HepG2 (cell line): Measurements from ENCODE around the gene IGHMBP2. TPM values are rescaled to one million over a fixed set of nuclear protein-coding genes. Genes with fewer than 3 reads are reported as not detected.

Experiments
- ATAC-seq: fragments of 200-7000 bp; cut with Tn5 transposase; 3 replicates; pipeline ENCODE4 v1.9.1; 2020; ENCODE audit warnings: mild to moderate bottlenecking, moderate library complexity
- BruUV-seq: library from RNA; stranded (reverse); fragments of 400-500 nt; replicated peaks from 2 replicates; lab custom pipeline; 2021; lab: Mats Ljungman, UMichigan
- CTCF ChIA-PET: fragments of 300-600 bp; formaldehyde crosslinking; extraction: SDS; loops from one replicate; lab custom pipeline; 2021; ENCODE audit warnings: low total read pairs, inconsistent platforms, low intra/inter-chr PET ratio; lab: Yijun Ruan, JAX
- POLR2A ChIA-PET: fragments of 350-600 bp; sonication (Branson Sonifier 250); formaldehyde crosslinking; loops from one replicate; lab custom pipeline; 2020; ENCODE audit warnings: antibody characterized with exemption, inconsistent platforms; lab: Yijun Ruan, JAX
- DNase-seq: peaks from one replicate; pipeline ENCODE4 v3.0.0-alpha.2; 2015; ENCODE audit warnings: low spot score
- FAIRE-seq: peaks from 3 replicates; lab custom pipeline; 2011; peaks lifted over from hg19 to GRCh38; lab: Jason Lieb, UNC
- H2AFZ ChIP-seq: one replicate; pipeline ENCODE4 v1.6.1; 2011; ENCODE audit warnings: low read length, inconsistent platforms
- H3K27ac ChIP-seq: fragments of 300-600 bp; 3 replicates; pipeline ENCODE4 v1.8.0; 2011; ENCODE audit warnings: mixed run types, mild to moderate bottlenecking, mixed read lengths, low read length, inconsistent platforms; ENCODE audit not compliant: insufficient read depth; ENCODE audit errors: extremely low read length
- H3K27me3 ChIP-seq, 2 experiments: fragments of 200-600 bp in 1 of 2; 2 replicates in 1 of 2; 3 replicates in 1 of 2; pipeline versions ENCODE4 v1.6.0 to v1.8.0; 2011; ENCODE audit warnings: low read length in 2 of 2, mild to moderate bottlenecking in 2 of 2, moderate library complexity in 2 of 2, inconsistent platforms in 1 of 2; ENCODE audit not compliant: insufficient read depth in 2 of 2, control insufficient read depth in 1 of 2
- H3K36me3 ChIP-seq, 2 experiments: fragments of 200-600 bp in 1 of 2; replicated peaks in 1 of 2; 2 replicates in 1 of 2; 3 replicates in 1 of 2; pipeline versions ENCODE4 v1.5.1 to v1.8.0; 2011; ENCODE audit warnings: low read length in 2 of 2, inconsistent platforms in 1 of 2; ENCODE audit not compliant: insufficient read depth in 2 of 2, control insufficient read depth in 1 of 2
- H3K4me1 ChIP-seq: 2 replicates; pipeline ENCODE4 v1.5.1; 2012; ENCODE audit warnings: low read length, inconsistent platforms; ENCODE audit not compliant: insufficient read depth
- H3K4me2 ChIP-seq: 2 replicates; pipeline ENCODE4 v1.6.0; 2011; ENCODE audit warnings: low read depth, low read length, inconsistent platforms
- H3K4me3 ChIP-seq, 3 experiments: fragments of 200-600 bp in 1 of 3; sonication (generic), shearing (Covaris generic) in 1 of 3; replicated peaks in 1 of 3; 2 replicates each; pipeline ENCODE4 v1.5.1; 2011 to 2016; ENCODE audit warnings: low read length in 3 of 3, inconsistent platforms in 2 of 3, low read depth in 2 of 3, mild to moderate bottlenecking in 2 of 3, control low read depth in 1 of 3, mixed read lengths in 1 of 3; ENCODE audit not compliant: insufficient read depth in 1 of 3
- H3K79me2 ChIP-seq: one replicate; pipeline ENCODE4 v1.6.1; 2011; ENCODE audit warnings: low read length, inconsistent platforms; ENCODE audit not compliant: insufficient read depth
- H3K9ac ChIP-seq: 2 replicates; pipeline ENCODE4 v1.6.0; 2011; ENCODE audit warnings: mild to moderate bottlenecking, low read depth, low read length, inconsistent platforms; ENCODE audit not compliant: insufficient read depth
- H3K9me3 ChIP-seq: 2 replicates; pipeline ENCODE4 v1.5.1; 2012; ENCODE audit warnings: mild to moderate bottlenecking, low read length
- H4K20me1 ChIP-seq: 2 replicates; pipeline ENCODE4 v1.6.0; 2011; ENCODE audit warnings: inconsistent platforms, mild to moderate bottlenecking, low read length, moderate library complexity; ENCODE audit not compliant: insufficient read depth
- FLYWCH1 ChIP-seq: sonication (generic); formaldehyde crosslinking; IDR thresholded peaks from 2 replicates; pipeline ENCODE4 v1.8.1; 2023; ENCODE audit warnings: mild to moderate bottlenecking, missing genetic modification reagents
- FOXA3 ChIP-seq: IDR thresholded peaks from 2 replicates; pipeline ENCODE4 v1.6.1; 2016; ENCODE audit warnings: missing genetic modification reagents, missing compliant biosample characterization
- NFAT5 ChIP-seq: sonication (generic); formaldehyde crosslinking; IDR thresholded peaks from 2 replicates; pipeline ENCODE4 v1.4.0; 2020; ENCODE audit warnings: missing genetic modification reagents
- SMAD1 ChIP-seq: sonication (generic); formaldehyde crosslinking; IDR thresholded peaks from 2 replicates; pipeline ENCODE4 v1.4.0; 2020; ENCODE audit warnings: missing genetic modification reagents, low read depth, mild to moderate bottlenecking, borderline replicate concordance
- TEAD3 ChIP-seq: optimal IDR thresholded peaks from 2 replicates; pipeline ENCODE3; 2016; ENCODE audit warnings: borderline replicate concordance
- ZNF180 ChIP-seq: sonication (generic); formaldehyde crosslinking; IDR thresholded peaks from 2 replicates; pipeline ENCODE4 v1.4.0; 2020; ENCODE audit warnings: low read depth, missing genetic modification reagents, borderline replicate concordance
- ZNF503 ChIP-seq: sonication (generic); formaldehyde crosslinking; IDR thresholded peaks from 2 replicates; pipeline ENCODE4 v1.4.0; 2020; ENCODE audit warnings: missing genetic modification reagents
- WGBS: methylation state at CpG from one replicate; pipeline ENCODE4 v1.1.6; 2017; ENCODE audit warnings: low lambda C conversion rate; 5-methylcytosine and 5-hydroxymethylcytosine counted together
- in situ Hi-C: cut with HindIII; loops from 2 replicates; pipeline ENCODE4 v1.10.0; 2017; ENCODE audit warnings: low pct_unique_long_range_greater_than_20kb; ENCODE audit not compliant: extremely low pct_ligation_motif_present
- intact Hi-C: fragments of 100-400 bp; cut with micrococcal nuclease; formaldehyde crosslinking; loops from one replicate; pipeline ENCODE4 v1.10.0; 2022; ENCODE audit not compliant: unreplicated experiment
- polyA plus RNA-seq, 8 experiments: library from polyadenylated mRNA; depleted of rRNA in 3 of 8; stranded (reverse) in 7 of 8; unstranded in 1 of 8; fragments of >200 nt; fragmentation: Illumina TruSeq in 4 of 8; extraction: Trizol in 4 of 8; gene quantifications; 2 replicates each; pipeline versions ENCODE4 v1.2.1 to v1.2.3, GENCODE V29; 2011 to 2016; ENCODE audit warnings: low read depth in 4 of 8, missing spikeins in 1 of 8, mixed read lengths in 1 of 8; ENCODE audit not compliant: insufficient read depth in 1 of 8
- total RNA-seq, 5 experiments: library from RNA; depleted of rRNA; stranded (reverse); fragments of >200 nt; fragmentation: Illumina TruSeq; extraction: Trizol; gene quantifications; 2 replicates each; pipeline ENCODE4 v1.2.3, GENCODE V29; 2016; ENCODE audit warnings: low read depth in 1 of 5
- TF ChIP-seq, protein P1 (sequence below): sonication (generic); formaldehyde crosslinking; IDR thresholded peaks from 2 replicates; pipeline ENCODE4 v1.4.0; 2020; ENCODE audit warnings: missing genetic modification reagents, borderline replicate concordance
- TF ChIP-seq, protein P2 (sequence below): IDR thresholded peaks from 2 replicates; pipeline ENCODE4 v1.6.1; 2016; ENCODE audit warnings: mild to moderate bottlenecking, missing biosample characterization, missing genetic modification reagents

Gene IGHMBP2
- total and polyA plus RNA-seq, 2 of the 13 experiments (the other 11 are each of a cell fraction or from before 2014, with no cell fraction given) = 8.9 to 9.9 TPM

- TF ChIP-seq, protein P1, sequence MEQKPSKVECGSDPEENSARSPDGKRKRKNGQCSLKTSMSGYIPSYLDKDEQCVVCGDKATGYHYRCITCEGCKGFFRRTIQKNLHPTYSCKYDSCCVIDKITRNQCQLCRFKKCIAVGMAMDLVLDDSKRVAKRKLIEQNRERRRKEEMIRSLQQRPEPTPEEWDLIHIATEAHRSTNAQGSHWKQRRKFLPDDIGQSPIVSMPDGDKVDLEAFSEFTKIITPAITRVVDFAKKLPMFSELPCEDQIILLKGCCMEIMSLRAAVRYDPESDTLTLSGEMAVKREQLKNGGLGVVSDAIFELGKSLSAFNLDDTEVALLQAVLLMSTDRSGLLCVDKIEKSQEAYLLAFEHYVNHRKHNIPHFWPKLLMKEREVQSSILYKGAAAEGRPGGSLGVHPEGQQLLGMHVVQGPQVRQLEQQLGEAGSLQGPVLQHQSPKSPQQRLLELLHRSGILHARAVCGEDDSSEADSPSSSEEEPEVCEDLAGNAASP (CRISPR knock-in tag) = peak; percentile 22; the same call in 1 of the 2 replicates
- TF ChIP-seq FOXA3 (CRISPR knock-in tag) (peak; percentile 8; the same call in 1 of the 2 replicates), TEAD3 (CRISPR knock-in tag) (peak; percentile 37)
Observed at GRCh38 chr11:68878022-68878421, 25.7 kb upstream of the IGHMBP2 start (continued).

GRCh38 chr11:68880851-68881250 lies 22.8 kb upstream of the IGHMBP2 start:
- in situ Hi-C loops = loop anchor here (25.0 kb wide), 1 partner anchor 244 kb away; no protein-coding TSS in a partner anchor
- TF ChIP-seq SMAD1 (CRISPR knock-in tag) (no peak), NFAT5 (CRISPR knock-in tag) (no peak), FLYWCH1 (CRISPR knock-in tag) (no peak), ZNF503 (CRISPR knock-in tag) (no peak), ZNF180 (CRISPR knock-in tag) (no peak)
- TF ChIP-seq, protein P2, sequence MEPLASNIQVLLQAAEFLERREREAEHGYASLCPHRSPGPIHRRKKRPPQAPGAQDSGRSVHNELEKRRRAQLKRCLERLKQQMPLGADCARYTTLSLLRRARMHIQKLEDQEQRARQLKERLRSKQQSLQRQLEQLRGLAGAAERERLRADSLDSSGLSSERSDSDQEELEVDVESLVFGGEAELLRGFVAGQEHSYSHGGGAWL (CRISPR knock-in tag) = no peak
- TF ChIP-seq, all 625 proteins: peak for 0
- Histone ChIP-seq H3K4me2 (no peak overlapping the region), H3K36me3 (no peaks in the 10 kb centered on the region; a peak in 1 of 5 replicates), H3K4me1 (peaks cover 20% of the 10 kb centered on the region), H3K9me3 (no peaks in the 10 kb centered on the region), H2AFZ (no peak overlapping the region), H4K20me1 (no peaks in the 10 kb centered on the region), H3K9ac (no peak overlapping the region), H3K79me2 (no peaks in the 10 kb centered on the region), H3K27ac (no peak overlapping the region), H3K4me3 (no peak overlapping the region), H3K27me3 (no peaks in the 10 kb centered on the region)
- intact Hi-C loops = no loop called here
- no TSS peak for BruUV-seq
- WGBS = 100% methylated on average over 5 of the region's 5 CpGs
- FAIRE-seq = no peak
- CTCF ChIA-PET = no interaction called here
- no peak for DNase-seq
- no peak for ATAC-seq
- POLR2A ChIA-PET = no interaction called here
